Activated CD4-positive, alpha-beta T cell treated with anti-CD3 and anti-CD28 coated beads, Interleukin-2, amount 10 ng/mL, durations not matched to agents 7 days and 5 days (primary cell): ENCODE results near the gene GABBR2. TPM values are rescaled to one million over a fixed set of nuclear protein-coding genes. Genes with fewer than 3 reads are reported as not detected.

Source experiments
- CTCF ChIA-PET: fragments of 350-600 bp; sonication (Branson Sonifier 250); formaldehyde crosslinking; loops from one replicate; lab custom pipeline; 2021; ENCODE audit warnings: antibody characterized with exemption; lab: Charles Lee
- POLR2A ChIA-PET: fragments of 350-600 bp; sonication (Branson Sonifier 250); formaldehyde crosslinking; loops from one replicate; lab custom pipeline; 2021; ENCODE audit warnings: antibody characterized with exemption; lab: Charles Lee
- DNase-seq: peaks from one replicate; pipeline ENCODE4 v3.0.0-alpha.2; 2020
- H3K27ac Mint-ChIP-seq: one replicate; pipeline ENCODE4 v1.8.0; 2021; ENCODE audit warnings: mild to moderate bottlenecking, moderate library complexity, mixed read lengths
- H3K27me3 Mint-ChIP-seq: one replicate; pipeline ENCODE4 v1.8.0; 2021; ENCODE audit warnings: mixed read lengths
- H3K36me3 Mint-ChIP-seq: one replicate; pipeline ENCODE4 v1.8.0; 2021; ENCODE audit warnings: low read depth, mixed read lengths
- H3K4me1 Mint-ChIP-seq: one replicate; pipeline ENCODE4 v1.8.0; 2021; ENCODE audit warnings: mixed read lengths
- H3K4me3 Mint-ChIP-seq: one replicate; pipeline ENCODE4 v1.8.0; 2021; ENCODE audit warnings: mild to moderate bottlenecking, moderate library complexity, mixed read lengths
- H3K9me3 Mint-ChIP-seq: one replicate; pipeline ENCODE4 v1.8.0; 2021; ENCODE audit warnings: mixed read lengths
- total RNA-seq, 2 experiments: library from RNA; stranded (reverse); gene quantifications; one replicate each; pipeline ENCODE4 v1.2.3, GENCODE V29; 2021

Gene GABBR2
- total RNA-seq, 2 experiments from 2014 or later = not detected

DNA sequence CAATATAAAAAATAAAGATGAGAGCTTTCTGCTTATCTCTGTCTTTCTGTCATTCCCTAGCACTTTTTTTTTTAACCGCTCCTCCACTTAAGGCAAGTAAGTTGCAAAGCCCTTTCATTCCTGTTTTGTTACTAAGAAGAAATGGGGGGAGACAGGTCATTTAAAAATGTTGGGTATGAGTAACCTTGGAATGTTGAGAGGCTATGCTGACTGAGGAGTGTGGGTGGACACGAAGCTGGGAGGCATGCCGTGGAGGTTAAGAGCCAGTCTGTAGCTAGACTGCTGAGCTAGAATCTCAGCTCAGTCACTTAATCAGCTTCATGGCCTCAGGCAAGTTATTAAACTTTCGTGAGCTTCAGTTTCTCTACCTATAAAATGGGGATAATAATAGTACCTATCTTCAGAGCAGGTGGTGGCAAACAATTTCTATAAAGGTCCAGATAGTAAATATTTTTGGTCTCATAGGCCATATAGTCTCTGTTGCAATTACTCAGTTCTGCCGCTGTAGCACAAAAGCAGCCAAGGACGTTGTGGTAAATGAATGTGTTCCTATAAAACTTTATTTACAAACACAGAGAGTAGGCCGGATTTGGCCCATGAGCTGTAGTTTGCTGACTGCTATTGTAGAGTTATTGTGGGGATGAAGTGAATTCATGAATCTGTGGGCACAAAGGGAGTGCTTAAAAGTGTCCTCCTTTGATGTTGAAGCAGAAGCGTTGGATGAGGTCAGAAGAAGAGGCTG is 220.0 kb downstream of the GABBR2 start:
- Mint-ChIP-seq H3K9me3 (no peaks in the 10 kb centered on the region), H3K4me3 (no peak overlapping the region), H3K36me3 (no peaks in the 10 kb centered on the region), H3K4me1 (no peaks in the 10 kb centered on the region), H3K27me3 (peaks cover 11% of the 10 kb centered on the region), H3K27ac (no peak overlapping the region)
- DNase-seq = no peak
- ChIA-PET POLR2A (no interaction called here), CTCF (no interaction called here)

DNA sequence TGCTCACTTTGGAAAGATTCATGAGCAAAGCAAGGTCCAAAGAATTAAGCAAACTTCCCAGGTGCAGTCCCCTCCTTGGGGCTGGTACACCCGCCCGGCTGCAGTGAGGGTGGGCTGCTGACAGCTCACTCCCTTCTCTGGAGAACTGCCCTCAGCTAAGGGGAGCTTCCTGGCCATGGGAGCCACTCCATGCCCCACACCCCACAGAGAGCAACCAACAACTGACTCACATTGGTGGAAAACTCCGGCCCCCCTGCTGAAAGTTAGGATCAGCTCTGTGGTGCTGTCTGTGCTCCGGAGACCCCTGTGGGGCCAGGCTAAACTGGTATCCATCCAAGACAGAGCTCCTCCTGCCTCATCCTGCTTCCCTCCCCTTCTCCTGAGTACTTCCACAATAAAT is 223.0 kb downstream of the GABBR2 start:
- Mint-ChIP-seq H3K4me1 (no peaks in the 10 kb centered on the region), H3K9me3 (no peaks in the 10 kb centered on the region), H3K36me3 (no peaks in the 10 kb centered on the region), H3K4me3 (no peak overlapping the region), H3K27me3 (peaks cover 7% of the 10 kb centered on the region), H3K27ac (no peak overlapping the region)
- CTCF ChIA-PET = interaction anchor here (0.6 to 1.7 kb wide), 3 partner anchors 13 to 1166 kb away, joined by 3 to 4 read pairs (median 3); no protein-coding TSS in a partner anchor
- POLR2A ChIA-PET = no interaction called here
- DNase-seq = no peak

DNA sequence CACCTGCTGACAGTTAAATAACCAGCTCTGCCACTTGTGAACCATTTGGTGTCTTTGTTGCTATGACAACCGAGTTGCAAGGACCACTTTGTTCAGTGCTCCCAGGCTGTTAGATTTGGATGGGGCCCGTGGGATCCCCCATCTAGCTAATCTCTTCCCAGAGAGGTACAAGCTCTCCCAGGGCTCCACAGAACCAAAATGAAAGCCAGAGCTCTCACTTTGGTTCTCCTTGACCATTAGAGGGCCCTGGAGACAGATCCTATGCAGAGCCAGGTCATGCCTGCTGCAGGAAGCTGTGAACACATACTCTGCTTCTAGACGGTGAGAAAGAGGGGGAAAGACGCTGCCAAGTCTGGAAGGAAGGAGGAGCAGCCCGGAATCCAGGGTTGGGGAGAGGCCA is 224.6 kb downstream of the GABBR2 start:
- Mint-ChIP-seq H3K27me3 (peaks cover 8% of the 10 kb centered on the region), H3K9me3 (no peaks in the 10 kb centered on the region), H3K27ac (no peak overlapping the region), H3K4me3 (no peak overlapping the region), H3K4me1 (no peaks in the 10 kb centered on the region), H3K36me3 (no peaks in the 10 kb centered on the region)
- ChIA-PET CTCF (no interaction called here), POLR2A (no interaction called here)
- DNase-seq = no peak

DNA sequence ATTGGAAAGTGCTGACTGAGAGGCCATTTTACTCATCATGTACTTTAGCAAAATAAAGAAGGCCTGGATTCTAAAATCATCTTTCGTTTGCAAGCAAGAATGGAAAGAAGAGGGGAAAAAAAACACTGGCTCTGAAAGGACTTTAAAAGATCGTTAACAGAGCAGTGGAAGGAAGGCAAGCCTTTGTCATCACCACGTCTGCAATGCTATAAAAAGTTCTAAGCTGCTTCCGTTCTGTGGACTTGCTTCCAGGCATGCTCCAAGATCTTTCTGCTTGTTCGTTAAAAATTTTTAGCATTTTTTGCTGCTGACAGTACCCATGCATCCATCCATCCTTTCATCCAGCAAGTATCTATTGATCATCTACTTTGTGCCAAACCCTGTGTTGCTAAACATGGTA is 226.5 kb downstream of the GABBR2 start:
- Mint-ChIP-seq H3K27me3 (peaks cover 8% of the 10 kb centered on the region), H3K9me3 (no peaks in the 10 kb centered on the region), H3K36me3 (no peaks in the 10 kb centered on the region), H3K27ac (no peak overlapping the region), H3K4me3 (no peak overlapping the region), H3K4me1 (no peaks in the 10 kb centered on the region)
- DNase-seq = no peak
- POLR2A ChIA-PET = no interaction called here
- CTCF ChIA-PET = no interaction called here

DNA sequence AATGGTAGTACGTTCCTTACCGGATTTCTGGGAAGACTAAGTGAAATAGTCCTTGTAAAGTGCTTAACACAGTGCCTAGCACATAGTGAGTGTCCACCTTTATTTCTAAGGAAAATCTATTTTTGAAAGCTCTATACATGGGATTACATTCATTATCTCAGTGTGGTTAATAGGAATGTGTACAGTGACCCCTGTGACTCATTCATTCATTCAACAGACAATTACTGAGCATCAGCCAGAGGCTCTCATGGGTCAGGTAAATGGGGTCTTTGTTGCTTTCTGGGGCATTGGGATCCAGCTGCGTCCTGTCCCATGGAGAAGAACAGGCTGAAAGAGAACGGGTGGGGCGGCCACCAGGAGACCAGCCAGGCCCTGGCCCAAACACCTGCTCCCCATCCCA is 227.1 kb downstream of the GABBR2 start:
- Mint-ChIP-seq H3K27ac (no peak overlapping the region), H3K27me3 (peaks cover 8% of the 10 kb centered on the region)
- CTCF ChIA-PET = no interaction called here

DNA sequence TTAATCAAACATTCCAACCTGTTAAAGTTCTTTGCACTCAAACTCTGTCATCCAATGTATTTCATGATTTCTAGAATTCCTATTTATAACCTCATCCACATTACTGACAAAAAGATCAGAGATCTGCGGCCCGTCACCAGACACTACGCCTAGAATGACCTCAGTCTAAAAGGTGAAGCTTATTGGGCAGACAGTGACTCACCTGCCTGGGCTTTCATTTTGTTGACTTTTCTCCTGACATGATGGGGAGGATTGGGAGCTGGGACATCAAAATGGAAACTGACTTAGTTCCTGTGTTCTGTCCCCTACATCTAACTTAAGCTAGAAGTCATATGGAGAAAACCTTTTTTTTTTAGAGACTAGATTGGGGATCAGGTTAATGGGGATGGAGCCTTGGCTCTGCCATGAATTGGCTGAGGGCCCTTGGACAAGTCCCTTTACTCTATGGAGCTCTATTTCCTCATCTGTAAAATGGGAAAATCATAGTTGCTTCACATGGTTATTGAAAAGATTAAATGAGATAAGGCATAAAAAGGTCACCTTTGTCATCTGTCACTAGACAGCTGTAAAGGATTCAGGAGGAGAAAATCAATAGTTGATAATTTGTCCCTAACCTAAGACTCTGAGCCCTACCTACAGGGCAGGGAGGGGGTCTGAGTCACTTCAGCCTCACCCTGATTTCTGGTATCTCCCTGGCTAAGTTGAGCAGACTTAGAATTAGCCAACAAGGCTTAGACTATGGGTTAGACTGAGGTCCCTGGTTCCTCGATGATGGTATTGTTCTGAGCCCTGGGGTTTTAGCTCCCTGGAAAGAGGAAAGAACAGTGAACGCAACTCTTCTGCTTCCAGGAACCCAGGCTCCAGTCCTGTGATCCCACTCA is 228.5 kb downstream of the GABBR2 start:
- Mint-ChIP-seq H3K36me3 (no peaks in the 10 kb centered on the region), H3K4me1 (no peaks in the 10 kb centered on the region), H3K27me3 (peaks cover 5% of the 10 kb centered on the region), H3K9me3 (no peaks in the 10 kb centered on the region), H3K27ac (no peak overlapping the region), H3K4me3 (no peak overlapping the region)
- POLR2A ChIA-PET = no interaction called here
- no peak for DNase-seq
- CTCF ChIA-PET = interaction anchor here (0.6 kb wide), 1 partner anchor 80 kb away, joined by 3 read pairs; no protein-coding TSS in a partner anchor

More for the DNA sequence above, 227.1 kb downstream of the GABBR2 start:
- Mint-ChIP-seq H3K4me1 (no peaks in the 10 kb centered on the region), H3K4me3 (no peak overlapping the region), H3K9me3 (no peaks in the 10 kb centered on the region), H3K36me3 (no peaks in the 10 kb centered on the region)
- POLR2A ChIA-PET = no interaction called here
- DNase-seq = no peak

DNA sequence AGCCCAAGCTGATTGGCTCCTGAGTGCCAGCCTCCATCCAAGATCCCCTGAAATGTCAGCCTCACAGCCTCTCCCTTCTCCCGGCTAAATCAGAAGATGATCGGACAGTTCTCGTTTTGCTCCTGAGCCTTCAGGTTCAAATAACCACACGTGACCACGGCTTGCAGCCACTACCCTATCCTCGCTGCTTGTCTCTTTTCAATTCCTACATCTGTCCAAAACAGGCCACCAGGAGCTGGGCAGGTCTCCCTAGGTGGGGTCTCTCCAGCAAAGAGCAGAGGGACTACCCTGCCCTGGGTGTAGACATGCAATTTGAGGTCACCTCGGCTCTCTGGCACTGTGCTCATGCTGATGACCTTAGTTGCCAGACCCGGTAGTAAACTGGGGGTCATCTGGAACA is 229.3 kb downstream of the GABBR2 start:
- no peak for DNase-seq
- ChIA-PET POLR2A (no interaction called here), CTCF (interaction anchor here (0.6 kb wide), 1 partner anchor 80 kb away, joined by 3 read pairs; no protein-coding TSS in a partner anchor)
- Mint-ChIP-seq H3K9me3 (no peaks in the 10 kb centered on the region), H3K36me3 (no peaks in the 10 kb centered on the region), H3K4me3 (no peak overlapping the region), H3K27ac (no peak overlapping the region), H3K27me3 (peaks cover 8% of the 10 kb centered on the region), H3K4me1 (no peaks in the 10 kb centered on the region)

DNA sequence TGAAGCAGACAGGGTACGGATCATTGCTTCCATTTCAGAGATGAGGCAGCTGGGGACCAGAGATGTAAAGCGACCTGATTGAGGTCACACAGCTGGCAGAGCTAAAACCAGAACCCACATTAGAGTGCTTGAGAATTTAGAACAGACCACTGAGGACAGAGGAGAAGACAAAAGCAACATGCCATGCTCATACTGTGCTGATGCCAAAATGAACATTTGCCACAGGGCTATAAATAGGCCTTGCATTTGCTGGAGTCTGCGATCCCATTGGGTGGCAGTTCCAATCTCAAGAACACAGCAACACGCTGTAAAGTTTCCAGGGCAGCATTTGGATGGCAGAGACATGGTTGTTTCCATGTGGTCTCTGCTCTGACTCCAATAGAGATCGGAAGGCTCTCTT is 230.9 kb downstream of the GABBR2 start:
- Mint-ChIP-seq H3K27me3 (peaks cover 7% of the 10 kb centered on the region), H3K4me3 (no peak overlapping the region), H3K9me3 (no peaks in the 10 kb centered on the region), H3K36me3 (no peaks in the 10 kb centered on the region), H3K4me1 (no peaks in the 10 kb centered on the region), H3K27ac (no peak overlapping the region)
- ChIA-PET POLR2A (no interaction called here), CTCF (no interaction called here)
- no peak for DNase-seq

DNA sequence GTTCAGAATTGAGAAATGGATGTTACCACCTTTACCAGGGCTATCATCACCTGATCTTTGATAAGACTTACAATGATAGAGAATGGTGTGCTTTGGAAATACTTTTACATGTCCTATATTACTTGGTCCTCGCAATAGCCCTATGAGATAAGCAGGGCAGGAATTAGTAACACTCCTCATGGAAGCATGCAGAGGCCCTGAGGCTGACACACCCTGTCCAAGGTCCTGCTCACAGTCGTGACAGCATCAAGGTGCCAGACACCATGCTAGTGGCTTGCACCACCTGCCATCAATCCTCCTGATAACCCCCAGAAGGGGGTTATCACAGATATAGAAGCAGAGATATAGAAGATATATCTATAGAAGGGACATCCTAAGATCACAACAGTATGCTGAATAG is 236.5 kb downstream of the GABBR2 start:
- no peak for DNase-seq
- ChIA-PET POLR2A (no interaction called here), CTCF (no interaction called here)
- peaks cover 6% of the 10 kb centered on the region for H3K27me3 Mint-ChIP-seq
- H3K4me1 Mint-ChIP-seq = no peaks in the 10 kb centered on the region
- no peaks in the 10 kb centered on the region for H3K36me3 Mint-ChIP-seq
- no peak overlapping the region for H3K27ac Mint-ChIP-seq
- H3K9me3 Mint-ChIP-seq = no peaks in the 10 kb centered on the region
- H3K4me3 Mint-ChIP-seq = no peak overlapping the region

DNA sequence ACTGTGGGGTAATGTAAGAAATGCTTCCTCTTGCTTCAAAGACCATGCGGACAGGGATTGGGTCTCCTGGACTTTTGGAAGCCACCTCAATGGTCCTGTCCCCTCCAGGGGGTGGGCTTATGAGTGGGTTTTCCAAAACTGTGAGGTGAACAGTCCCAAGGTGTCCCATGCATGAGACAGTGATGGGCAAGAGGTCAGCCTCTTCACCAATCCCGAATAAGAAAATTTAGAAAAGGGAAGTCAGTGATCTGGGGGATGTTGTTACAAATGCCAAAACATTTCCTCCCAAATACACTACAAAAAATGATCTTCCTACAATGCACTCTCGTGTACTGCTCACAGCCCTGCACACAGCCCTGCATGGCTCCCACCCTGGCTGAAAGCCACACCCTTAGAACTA is 237.6 kb downstream of the GABBR2 start:
- H3K27me3 Mint-ChIP-seq = peaks cover 6% of the 10 kb centered on the region
- H3K4me3 Mint-ChIP-seq = no peak overlapping the region
- no peaks in the 10 kb centered on the region for H3K4me1 Mint-ChIP-seq
- H3K36me3 Mint-ChIP-seq = no peaks in the 10 kb centered on the region
- H3K9me3 Mint-ChIP-seq = peaks cover 3% of the 10 kb centered on the region
- H3K27ac Mint-ChIP-seq = no peak overlapping the region
- no peak for DNase-seq
- ChIA-PET POLR2A (no interaction called here), CTCF (no interaction called here)

DNA sequence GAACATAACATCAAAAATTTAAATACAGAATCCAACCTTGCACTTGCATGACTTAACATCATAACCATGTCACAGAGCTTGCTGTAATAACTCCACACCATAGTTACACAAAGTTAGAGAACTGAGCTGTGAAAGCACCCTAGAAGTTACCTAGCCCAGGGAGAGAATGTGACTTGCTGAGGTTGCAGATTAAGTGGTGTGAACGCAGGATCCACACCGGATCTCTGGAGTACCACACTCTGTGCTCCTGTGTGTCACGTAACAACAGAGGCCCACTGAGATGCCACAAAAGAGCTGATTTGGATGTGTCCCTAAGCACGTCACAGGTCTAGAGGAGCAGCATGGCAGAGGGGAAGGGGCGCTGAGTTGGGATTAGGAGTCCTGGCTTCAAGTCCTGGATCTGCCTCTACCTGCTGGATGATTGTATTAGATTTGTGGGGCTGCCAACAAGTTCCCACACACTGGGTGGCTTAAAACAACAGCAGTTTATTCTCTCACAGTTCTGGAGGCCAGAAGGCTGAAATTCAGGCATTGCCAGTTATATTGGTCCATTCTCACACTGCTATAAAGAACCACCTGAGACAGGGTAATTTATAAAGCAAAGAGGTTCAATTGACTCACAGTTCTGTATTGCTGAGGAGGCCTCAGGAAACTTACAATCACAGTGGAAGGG is 240.0 kb downstream of the GABBR2 start:
- no peaks in the 10 kb centered on the region for H3K36me3 Mint-ChIP-seq
- H3K27me3 Mint-ChIP-seq = peaks cover 4% of the 10 kb centered on the region
- peaks cover 3% of the 10 kb centered on the region for H3K9me3 Mint-ChIP-seq

DNA sequence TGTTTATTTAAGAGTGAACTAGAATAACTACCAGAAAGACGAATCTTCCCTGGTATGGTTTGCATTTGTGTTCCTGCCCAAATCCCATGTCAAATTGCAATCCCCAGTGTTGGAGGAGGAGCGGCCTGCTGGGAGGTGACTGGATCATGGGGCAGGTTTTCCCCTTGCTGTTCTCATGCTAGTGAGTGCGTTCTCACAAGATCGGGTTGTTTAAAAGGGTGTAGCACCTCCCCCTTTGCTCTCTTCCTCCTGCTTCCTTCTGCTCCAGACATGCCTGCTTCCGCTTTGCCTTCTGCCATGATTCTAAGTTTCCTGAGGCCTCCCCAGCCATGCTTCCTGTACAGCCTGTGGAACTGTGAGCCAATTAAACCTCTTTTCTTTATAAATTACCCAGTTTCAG is 242.9 kb downstream of the GABBR2 start:
- H3K4me1 Mint-ChIP-seq = no peaks in the 10 kb centered on the region
- peaks cover 14% of the 10 kb centered on the region for H3K9me3 Mint-ChIP-seq
- H3K36me3 Mint-ChIP-seq = no peaks in the 10 kb centered on the region
- H3K27ac Mint-ChIP-seq = no peak overlapping the region
- DNase-seq = no peak
- ChIA-PET POLR2A (no interaction called here), CTCF (no interaction called here)
- no peak overlapping the region for H3K4me3 Mint-ChIP-seq
- peaks cover 4% of the 10 kb centered on the region for H3K27me3 Mint-ChIP-seq

More for the DNA sequence above, 240.0 kb downstream of the GABBR2 start:
- Mint-ChIP-seq H3K27ac (no peak overlapping the region), H3K4me1 (no peaks in the 10 kb centered on the region), H3K4me3 (no peak overlapping the region)
- POLR2A ChIA-PET = no interaction called here
- CTCF ChIA-PET = no interaction called here
- no peak for DNase-seq
